ENCODE results near the gene PDCD4.
A peak's percentile ranks its signal among the peaks of the same experiment; 100 is the strongest.
"Not testable (repeated sequence)": the region's sequence is repeated elsewhere in the genome, so short reads cannot be mapped to it uniquely, and the experiment has no call there.

Gene PDCD4

GRCh38 chr10:110912374-110912773 is 40.6 kb downstream of the PDCD4 start:
- H3K4me3 ChIP-seq (ENCODE audit: low read depth, low read length), result no peak overlapping the region
- no peak for DNase-seq (ENCODE audit: low read depth)

DNA sequence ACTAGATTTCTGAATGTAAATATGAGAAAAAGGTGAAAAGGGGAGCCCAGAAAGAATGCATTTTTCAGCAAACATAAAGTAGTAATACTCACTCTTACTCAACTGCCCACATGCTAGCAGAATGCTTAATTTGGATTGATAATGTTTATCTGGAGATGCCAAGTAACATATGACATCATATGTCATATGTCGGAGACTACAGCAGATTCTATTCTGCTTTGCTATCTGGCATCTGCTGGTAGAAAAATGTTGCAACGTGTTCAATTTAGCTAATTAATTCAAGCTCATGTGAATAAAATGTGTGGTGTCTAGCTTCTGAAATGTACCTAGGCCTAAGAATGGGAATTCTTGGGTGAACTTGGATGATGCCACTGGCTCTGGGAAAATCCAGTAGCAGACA is 42.7 kb downstream of the PDCD4 start:
- H3K4me3 ChIP-seq (ENCODE audit: low read depth, low read length), result no peak overlapping the region
- DNase-seq (ENCODE audit: low read depth), result no peak

DNA sequence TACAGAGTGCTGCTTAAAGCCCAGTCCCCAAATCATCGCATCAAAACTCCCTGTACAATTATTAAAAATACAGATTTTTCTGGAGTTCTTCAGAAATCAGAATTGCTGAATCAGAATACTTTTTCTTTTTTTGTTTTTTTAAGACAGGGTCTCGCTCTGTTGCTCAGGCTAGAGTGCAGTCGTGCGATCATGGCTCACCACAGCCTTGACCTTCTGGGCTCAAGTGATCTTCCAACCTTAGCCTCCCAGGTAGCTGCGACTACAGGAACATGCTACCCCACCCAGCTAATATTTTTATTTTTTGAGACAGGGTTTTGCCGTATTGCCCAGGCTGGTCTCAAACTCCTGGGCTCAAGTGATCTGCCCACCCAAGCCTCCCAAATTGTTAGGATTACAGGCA is 43.3 kb downstream of the PDCD4 start:
- no peak overlapping the region for H3K4me3 ChIP-seq (ENCODE audit: low read depth, low read length)
- DNase-seq (ENCODE audit: low read depth), result no peak

- not testable (repeated sequence) for H3K4me3 ChIP-seq (ENCODE audit: low read depth, low read length); DNase-seq (ENCODE audit: low read depth)
Observed at GRCh38 chr10:110915600-110915999, 43.9 kb downstream of the PDCD4 start.

GRCh38 chr10:110916554-110917346 is 45.0 kb downstream of the PDCD4 start:
- H3K4me3 ChIP-seq (ENCODE audit: low read depth, low read length), result no peak overlapping the region
- DNase-seq (ENCODE audit: low read depth), result peak; percentile 73

DNA sequence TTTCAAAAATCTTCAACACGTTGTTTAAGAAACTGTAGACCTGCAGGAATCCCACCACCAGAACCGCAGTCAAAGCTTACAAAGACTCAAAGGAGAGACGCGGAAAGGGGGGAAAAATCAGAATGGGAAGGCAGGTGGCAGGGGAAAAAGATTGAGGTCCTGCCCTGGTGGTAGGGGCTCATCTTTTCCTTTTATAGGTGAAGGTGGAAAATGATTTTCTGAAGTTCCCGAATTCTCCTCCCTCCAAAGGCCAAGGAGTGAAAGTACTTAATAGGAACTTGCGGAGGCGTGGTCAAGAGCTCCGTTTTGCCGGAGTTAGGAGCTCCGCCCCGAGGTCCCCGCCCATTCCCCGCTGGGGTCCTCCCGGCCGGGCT is 46.5 kb downstream of the PDCD4 start:
- H3K4me3 ChIP-seq (ENCODE audit: low read depth, low read length), result peak overlapping the region; percentile 69
- DNase-seq (ENCODE audit: low read depth), result peak; percentile 88

DNA sequence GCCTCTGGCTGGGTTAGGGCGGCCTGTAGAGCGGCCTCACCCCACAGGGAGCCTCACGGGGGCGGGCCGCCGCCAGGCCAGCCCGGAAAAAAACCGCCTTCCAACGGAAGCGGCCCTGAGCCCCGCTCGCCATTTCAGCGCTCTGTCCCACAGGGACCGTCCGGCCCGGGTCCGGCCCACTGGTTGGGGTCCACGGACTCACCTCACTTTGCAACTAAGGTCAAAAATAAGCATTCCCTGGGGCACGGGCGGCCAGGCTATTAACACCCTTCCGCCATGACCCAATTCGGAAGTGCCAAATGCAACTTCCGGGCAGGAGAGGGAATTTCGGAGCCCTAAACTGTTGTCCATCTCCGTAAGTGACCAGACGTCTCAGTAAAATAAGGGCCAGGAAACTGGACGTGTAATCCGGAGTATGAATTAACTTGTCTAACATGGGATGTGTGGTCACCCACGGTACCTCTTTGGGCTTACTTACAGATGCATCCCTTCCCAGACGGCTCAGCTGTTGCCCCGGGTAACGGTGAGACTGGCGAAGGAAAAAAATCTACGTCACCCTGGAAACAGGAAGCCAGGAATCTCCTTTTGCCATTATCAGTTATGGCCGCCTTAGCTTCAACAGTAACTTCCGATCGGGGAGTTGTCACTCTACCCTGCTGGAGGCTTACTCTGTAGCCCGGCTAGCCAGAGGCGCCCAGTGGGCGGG is 47.1 kb downstream of the PDCD4 start, which contains the start of gene BBIP1:
TSS of gene BBIP1 (minus strand) at position 538 of the 706 bp plus-strand sequence. CDS start 1,023 bp downstream, outside the sequence.
- peak; percentile 100 for DNase-seq (ENCODE audit: low read depth)

GRCh38 chr10:110919349-110919931 is 47.7 kb downstream of the PDCD4 start, which contains the start of gene SHOC2:
Gene SHOC2, plus strand, starts transcription at chr10:110919604. Its CDS starts 44,755 bp downstream, at chr10:110964359.
- no peak for DNase-seq (ENCODE audit: low read depth)
- H3K4me3 ChIP-seq (ENCODE audit: low read depth, low read length), result peak within 1 kb of the TSS; percentile 86

More for the DNA sequence above, 47.1 kb downstream of the PDCD4 start, which contains the start of gene BBIP1:
- peak within 1 kb of the TSS; percentile 86 for H3K4me3 ChIP-seq (ENCODE audit: low read depth, low read length)

GRCh38 chr10:110919971-110920881 is 48.5 kb downstream of the PDCD4 start:
- H3K4me3 ChIP-seq (ENCODE audit: low read depth, low read length), result peak overlapping the region; percentile 86
- no peak for DNase-seq (ENCODE audit: low read depth)

GRCh38 chr10:110923856-110924493 is 52.2 kb downstream of the PDCD4 start:
- no peak for DNase-seq (ENCODE audit: low read depth)
- H3K4me3 ChIP-seq (ENCODE audit: low read depth, low read length), result no peak overlapping the region

- no peak overlapping the region for H3K4me3 ChIP-seq (ENCODE audit: low read depth, low read length)
- DNase-seq (ENCODE audit: low read depth), result no peak
Observed at GRCh38 chr10:110927461-110927860, 55.7 kb downstream of the PDCD4 start.

- H3K4me3 ChIP-seq (ENCODE audit: low read depth, low read length), result no peak overlapping the region
- no peak for DNase-seq (ENCODE audit: low read depth)
Observed at GRCh38 chr10:110931769-110932381, 60.1 kb downstream of the PDCD4 start.

- DNase-seq (ENCODE audit: low read depth), result no peak
- H3K4me3 ChIP-seq (ENCODE audit: low read depth, low read length), result no peak overlapping the region
Observed at GRCh38 chr10:110932505-110933180, 60.9 kb downstream of the PDCD4 start.

GRCh38 chr10:110936757-110937156 is 65.0 kb downstream of the PDCD4 start:
- no peak overlapping the region for H3K4me3 ChIP-seq (ENCODE audit: low read depth, low read length)
- DNase-seq (ENCODE audit: low read depth), result no peak

GRCh38 chr10:110939419-110939818 is 67.7 kb downstream of the PDCD4 start:
- no peak for DNase-seq (ENCODE audit: low read depth)
- H3K4me3 ChIP-seq (ENCODE audit: low read depth, low read length), result no peak overlapping the region

- no peak overlapping the region for H3K4me3 ChIP-seq (ENCODE audit: low read depth, low read length)
- DNase-seq (ENCODE audit: low read depth), result peak; percentile 87
Observed at GRCh38 chr10:110944792-110945396, 73.2 kb downstream of the PDCD4 start.

DNA sequence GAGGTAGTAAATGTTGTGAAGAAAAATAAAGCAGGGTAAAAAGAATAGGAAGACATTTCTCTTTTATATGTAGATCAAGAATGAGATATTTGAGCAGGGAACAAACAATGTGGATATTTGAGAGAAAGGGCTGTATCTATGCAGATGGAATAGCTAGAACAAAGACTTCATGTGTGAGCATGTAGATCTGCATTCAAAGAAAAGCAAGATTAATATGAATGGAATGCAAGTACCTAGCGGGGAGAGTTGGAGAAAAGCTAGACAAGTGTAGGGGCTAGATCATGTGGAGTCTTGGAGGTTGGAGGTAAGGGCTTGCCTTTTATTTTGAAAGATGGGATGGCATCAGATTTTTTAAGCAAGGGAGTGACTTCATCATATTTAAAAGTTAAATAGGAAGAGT is 74.8 kb downstream of the PDCD4 start:
- DNase-seq (ENCODE audit: low read depth), result no peak

More for the DNA sequence above, 74.8 kb downstream of the PDCD4 start:
- H3K4me3 ChIP-seq (ENCODE audit: low read depth, low read length), result no peak overlapping the region
